Measurements from ENCODE around the gene SIGLEC7.
"Not testable (repeated sequence)": the region's sequence is repeated elsewhere in the genome, so short reads cannot be mapped to it uniquely, and the experiment has no call there.

Gene SIGLEC7

DNA sequence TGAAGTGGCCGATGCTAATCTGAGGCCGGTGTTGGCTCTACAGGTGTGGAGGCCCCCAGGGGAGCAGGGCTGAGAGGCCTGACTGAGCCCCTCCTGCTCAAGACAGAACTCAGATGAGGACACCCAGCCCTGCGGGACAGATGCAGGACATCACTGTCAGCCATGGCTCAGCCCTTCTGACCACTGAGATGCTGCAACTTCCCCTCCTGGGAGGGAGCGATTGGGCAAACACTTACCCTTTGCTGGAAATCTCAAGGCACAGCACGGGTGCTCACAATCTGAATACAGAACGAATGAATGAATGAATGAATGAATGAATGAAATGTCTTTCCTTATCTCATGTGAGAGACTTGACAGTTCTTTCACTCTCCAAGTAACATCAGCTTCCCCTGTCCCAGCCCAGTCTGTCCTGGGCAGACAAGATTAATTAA lies 3.5 kb upstream of the SIGLEC7 start:
- Mint-ChIP-seq H3K36me3 (ENCODE audit: low read depth) (no peaks in the 10 kb centered on the region), H3K27me3 (ENCODE audit: low read depth) (peaks cover 20% of the 10 kb centered on the region), H3K27ac (no peak overlapping the region), H3K9me3 (no peaks in the 10 kb centered on the region), H3K4me1 (ENCODE audit: low read depth) (peaks cover 6% of the 10 kb centered on the region), H3K4me3 (no peak overlapping the region)
- DNase-seq (ENCODE audit: low spot score): no peak

DNA sequence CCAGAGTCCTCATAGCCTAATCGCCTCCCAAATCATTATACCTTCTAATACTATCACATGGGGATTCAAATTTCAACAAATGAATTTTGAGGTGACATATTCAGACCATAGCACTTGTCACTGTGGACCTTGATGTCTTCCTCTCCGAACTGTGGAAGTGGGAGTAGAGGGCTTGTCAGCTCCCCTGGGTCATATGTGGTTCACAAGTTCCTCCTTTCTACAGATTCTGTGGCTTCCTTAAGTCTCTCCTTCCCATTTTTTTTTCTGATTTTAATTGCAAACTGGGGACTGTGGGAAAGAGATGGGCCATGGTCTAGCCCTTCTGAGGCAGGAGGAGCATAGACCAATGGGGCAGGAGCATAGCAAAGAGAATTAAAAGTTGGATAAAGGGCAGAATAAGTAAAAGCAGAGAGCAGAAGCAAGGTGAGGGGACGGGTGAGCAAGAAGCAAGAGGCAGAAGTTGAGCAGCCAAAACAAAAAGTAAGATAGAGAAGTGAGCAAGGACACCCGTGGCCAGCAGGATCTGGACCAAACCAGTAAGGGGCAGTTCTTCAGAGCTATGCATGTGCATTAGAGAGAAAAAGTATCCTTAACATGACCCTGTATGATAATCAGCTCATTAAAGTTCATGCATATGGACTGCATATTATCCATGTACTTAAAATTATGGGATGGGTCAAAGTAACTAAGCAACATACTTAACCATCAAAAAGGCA lies 2.6 kb upstream of the SIGLEC7 start:
- Mint-ChIP-seq H3K36me3 (ENCODE audit: low read depth) (no peaks in the 10 kb centered on the region), H3K27ac (no peak overlapping the region), H3K4me1 (ENCODE audit: low read depth) (peaks cover 6% of the 10 kb centered on the region), H3K4me3 (no peak overlapping the region), H3K9me3 (no peaks in the 10 kb centered on the region), H3K27me3 (ENCODE audit: low read depth) (peaks cover 20% of the 10 kb centered on the region)
- no peak for DNase-seq (ENCODE audit: low spot score)

DNA sequence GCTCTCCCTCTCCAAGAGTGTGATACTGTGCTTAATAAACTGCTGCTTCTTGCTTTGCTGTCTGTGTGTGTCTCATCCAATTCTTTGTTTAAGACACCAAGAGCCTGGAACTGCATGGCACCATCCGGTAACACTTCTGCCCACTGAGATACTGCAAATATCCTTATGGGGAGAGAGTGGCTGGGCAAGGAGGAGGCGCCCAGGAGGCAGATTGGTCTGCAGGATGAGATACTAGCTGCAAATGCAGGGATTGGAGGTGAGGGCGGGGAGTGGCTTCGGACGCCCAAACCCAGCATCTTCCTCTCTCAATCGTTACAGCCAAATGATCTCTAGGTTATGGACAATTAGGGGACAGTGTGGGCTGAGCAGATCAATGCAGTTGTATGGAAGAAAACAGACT lies 1.7 kb upstream of the SIGLEC7 start:
- peaks cover 6% of the 10 kb centered on the region for H3K4me1 Mint-ChIP-seq (ENCODE audit: low read depth)
- H3K4me3 Mint-ChIP-seq: no peak overlapping the region
- H3K27me3 Mint-ChIP-seq (ENCODE audit: low read depth): peaks cover 17% of the 10 kb centered on the region
- H3K9me3 Mint-ChIP-seq: no peaks in the 10 kb centered on the region
- no peaks in the 10 kb centered on the region for H3K36me3 Mint-ChIP-seq (ENCODE audit: low read depth)
- no peak for DNase-seq (ENCODE audit: low spot score)
- H3K27ac Mint-ChIP-seq: no peak overlapping the region

DNA sequence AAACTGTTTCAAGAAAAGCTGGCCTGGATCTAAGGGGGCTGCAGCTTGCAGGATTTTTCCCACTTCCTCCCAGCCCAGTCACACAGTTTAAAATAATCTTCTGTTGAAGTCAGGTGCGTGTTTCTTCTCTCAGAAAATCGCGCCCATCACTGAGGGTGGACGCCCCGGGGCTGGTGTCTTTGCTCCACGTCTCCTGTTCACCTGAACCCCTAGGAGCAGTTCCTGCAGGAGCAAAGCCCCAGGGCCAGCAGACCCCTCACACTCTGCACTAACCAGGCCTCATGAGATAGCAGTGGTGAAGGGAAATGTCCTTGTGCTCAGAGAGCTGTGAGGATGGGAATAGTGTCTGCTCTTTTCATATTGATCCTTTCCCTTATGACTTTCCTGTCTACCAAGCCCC lies 920 bp upstream of the SIGLEC7 start:
- no peak for DNase-seq (ENCODE audit: low spot score)
- H3K27me3 Mint-ChIP-seq (ENCODE audit: low read depth): peaks cover 17% of the 10 kb centered on the region
- H3K4me1 Mint-ChIP-seq (ENCODE audit: low read depth): peaks cover 6% of the 10 kb centered on the region
- no peaks in the 10 kb centered on the region for H3K9me3 Mint-ChIP-seq
- H3K36me3 Mint-ChIP-seq (ENCODE audit: low read depth): no peaks in the 10 kb centered on the region
- H3K27ac Mint-ChIP-seq: no peak overlapping the region
- no peak overlapping the region for H3K4me3 Mint-ChIP-seq

DNA sequence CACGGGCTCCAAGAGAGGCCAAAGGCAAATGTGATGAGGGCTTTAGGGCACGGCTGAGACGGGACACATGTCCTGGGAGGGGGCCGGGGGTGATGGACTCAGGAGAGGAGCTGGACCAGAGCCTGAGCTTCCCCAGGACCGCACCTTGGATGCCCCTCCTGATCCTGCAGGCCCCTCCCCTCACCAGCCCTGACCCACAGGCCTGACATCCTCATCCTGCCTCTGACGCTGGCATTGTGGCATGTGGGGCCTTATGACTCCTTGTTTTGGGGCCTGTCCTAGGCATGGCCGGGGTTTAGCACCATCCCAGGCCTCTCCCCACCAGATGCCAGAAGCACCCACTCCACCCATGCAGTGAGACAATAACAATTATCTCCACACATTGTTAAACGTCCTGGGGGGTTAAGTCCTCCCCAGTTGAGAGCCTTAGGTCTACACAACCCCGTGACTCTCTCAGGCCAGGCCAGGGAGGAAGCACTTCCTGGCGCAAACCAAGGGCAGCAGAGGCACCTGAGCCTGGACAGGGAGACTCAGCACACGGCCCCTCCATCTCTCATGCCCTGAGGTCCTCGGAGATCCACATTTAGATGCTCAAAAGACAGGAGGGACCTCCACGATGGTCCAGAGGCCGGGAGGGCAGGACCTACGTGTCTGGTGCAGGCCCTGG lies 841 bp downstream of the SIGLEC7 start:
- not testable (repeated sequence) for H3K4me1 Mint-ChIP-seq (ENCODE audit: low read depth); DNase-seq (ENCODE audit: low spot score); H3K27ac Mint-ChIP-seq; H3K9me3 Mint-ChIP-seq; H3K4me3 Mint-ChIP-seq; H3K36me3 Mint-ChIP-seq (ENCODE audit: low read depth)
- peaks cover 21% of the 10 kb centered on the region for H3K27me3 Mint-ChIP-seq (ENCODE audit: low read depth)

DNA sequence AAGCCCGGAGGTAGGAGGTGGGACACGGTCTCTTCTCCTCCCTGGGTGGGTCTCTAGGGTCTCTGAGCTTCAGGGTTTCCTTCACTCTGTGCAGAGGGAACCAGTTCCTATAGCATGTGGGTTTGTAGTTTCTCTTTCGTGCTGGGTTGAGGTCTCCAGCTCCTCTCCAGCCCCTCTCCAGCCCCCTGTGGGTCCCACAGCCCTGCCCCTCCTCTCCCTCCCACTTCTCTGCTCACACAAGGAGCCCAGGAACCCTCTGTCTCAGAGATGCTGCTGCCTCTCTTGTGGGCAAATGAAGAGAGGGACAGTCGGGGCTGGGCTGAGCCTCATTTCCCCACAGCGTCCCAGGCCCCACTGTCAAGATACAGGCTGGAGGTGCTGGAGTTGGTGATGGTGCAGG lies 1.4 kb downstream of the SIGLEC7 start:
- Mint-ChIP-seq H3K4me3 (no peak overlapping the region), H3K9me3 (no peaks in the 10 kb centered on the region), H3K27ac (no peak overlapping the region), H3K27me3 (ENCODE audit: low read depth) (peaks cover 23% of the 10 kb centered on the region), H3K36me3 (ENCODE audit: low read depth) (no peaks in the 10 kb centered on the region), H3K4me1 (ENCODE audit: low read depth) (peaks cover 2% of the 10 kb centered on the region)
- no peak for DNase-seq (ENCODE audit: low spot score)

DNA sequence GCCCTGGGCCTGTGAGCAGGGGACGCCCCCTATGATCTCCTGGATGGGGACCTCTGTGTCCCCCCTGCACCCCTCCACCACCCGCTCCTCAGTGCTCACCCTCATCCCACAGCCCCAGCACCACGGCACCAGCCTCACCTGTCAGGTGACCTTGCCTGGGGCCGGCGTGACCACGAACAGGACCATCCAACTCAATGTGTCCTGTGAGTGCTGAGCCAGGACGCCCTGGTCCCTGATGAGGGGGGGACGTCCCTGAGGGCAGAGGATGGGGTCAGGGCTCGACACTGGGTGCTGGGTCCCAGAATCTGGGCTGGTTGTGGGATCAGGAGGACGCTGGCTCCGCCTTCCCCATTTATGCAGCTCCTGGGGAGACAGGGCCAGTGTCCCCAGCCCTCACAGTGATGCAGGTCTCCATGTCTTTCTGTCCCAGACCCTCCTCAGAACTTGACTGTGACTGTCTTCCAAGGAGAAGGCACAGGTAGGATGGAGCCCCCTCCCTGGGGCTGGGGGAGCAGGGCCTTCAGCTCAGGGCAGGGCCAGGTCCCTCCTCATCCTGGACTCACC lies 2.5 kb downstream of the SIGLEC7 start:
- DNase-seq (ENCODE audit: low spot score): no peak
- H3K4me3 Mint-ChIP-seq: no peak overlapping the region
- no peaks in the 10 kb centered on the region for H3K9me3 Mint-ChIP-seq
- H3K27me3 Mint-ChIP-seq (ENCODE audit: low read depth): peaks cover 25% of the 10 kb centered on the region
- peaks cover under 1% of the 10 kb centered on the region for H3K4me1 Mint-ChIP-seq (ENCODE audit: low read depth)
- H3K36me3 Mint-ChIP-seq (ENCODE audit: low read depth): no peaks in the 10 kb centered on the region
- H3K27ac Mint-ChIP-seq: no peak overlapping the region

DNA sequence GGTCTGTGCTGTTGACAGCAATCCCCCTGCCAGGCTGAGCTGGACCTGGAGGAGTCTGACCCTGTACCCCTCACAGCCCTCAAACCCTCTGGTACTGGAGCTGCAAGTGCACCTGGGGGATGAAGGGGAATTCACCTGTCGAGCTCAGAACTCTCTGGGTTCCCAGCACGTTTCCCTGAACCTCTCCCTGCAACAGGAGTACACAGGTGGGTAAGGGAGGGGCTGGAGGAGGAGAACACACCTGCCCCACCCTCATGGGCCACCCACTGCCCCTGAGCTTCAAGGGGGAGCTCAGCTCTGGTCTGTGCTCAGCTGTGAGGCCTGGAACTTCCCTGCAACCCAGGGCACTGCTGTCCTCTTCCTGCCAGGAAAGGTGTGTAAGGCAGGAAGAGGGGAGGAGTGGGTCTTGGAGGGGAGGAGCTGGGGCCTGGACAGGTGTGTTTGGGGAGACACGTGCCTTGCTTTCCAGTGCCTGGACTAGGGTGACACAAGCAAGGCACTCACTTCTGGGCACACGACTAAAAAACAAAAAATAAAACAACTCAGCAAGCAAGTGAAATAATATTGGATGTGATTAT lies 3.9 kb downstream of the SIGLEC7 start:
- Mint-ChIP-seq H3K9me3 (no peaks in the 10 kb centered on the region), H3K27me3 (ENCODE audit: low read depth) (peaks cover 32% of the 10 kb centered on the region), H3K4me1 (ENCODE audit: low read depth) (no peaks in the 10 kb centered on the region), H3K4me3 (no peak overlapping the region), H3K27ac (no peak overlapping the region), H3K36me3 (ENCODE audit: low read depth) (no peaks in the 10 kb centered on the region)
- DNase-seq (ENCODE audit: low spot score): no peak

DNA sequence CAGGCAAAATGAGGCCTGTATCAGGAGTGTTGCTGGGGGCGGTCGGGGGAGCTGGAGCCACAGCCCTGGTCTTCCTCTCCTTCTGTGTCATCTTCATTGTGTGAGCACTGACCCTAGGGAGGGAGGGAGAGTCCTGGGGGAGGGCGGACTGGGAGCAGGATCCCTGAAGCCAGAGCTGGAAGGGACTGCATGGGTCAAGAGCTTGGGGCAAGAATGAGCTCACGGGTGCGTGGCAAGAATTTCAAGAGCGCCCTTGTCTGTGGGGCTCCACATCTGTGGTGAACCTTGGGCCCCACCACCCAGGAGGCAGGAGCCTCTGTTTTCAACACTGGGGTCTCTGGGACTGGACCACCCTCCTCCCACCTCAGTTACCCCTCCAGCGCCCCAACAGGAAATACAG lies 4.7 kb downstream of the SIGLEC7 start:
- Mint-ChIP-seq H3K36me3 (ENCODE audit: low read depth) (no peaks in the 10 kb centered on the region), H3K4me1 (ENCODE audit: low read depth) (no peaks in the 10 kb centered on the region), H3K27me3 (ENCODE audit: low read depth) (peaks cover 32% of the 10 kb centered on the region), H3K27ac (no peak overlapping the region), H3K9me3 (no peaks in the 10 kb centered on the region), H3K4me3 (no peak overlapping the region)
- no peak for DNase-seq (ENCODE audit: low spot score)

DNA sequence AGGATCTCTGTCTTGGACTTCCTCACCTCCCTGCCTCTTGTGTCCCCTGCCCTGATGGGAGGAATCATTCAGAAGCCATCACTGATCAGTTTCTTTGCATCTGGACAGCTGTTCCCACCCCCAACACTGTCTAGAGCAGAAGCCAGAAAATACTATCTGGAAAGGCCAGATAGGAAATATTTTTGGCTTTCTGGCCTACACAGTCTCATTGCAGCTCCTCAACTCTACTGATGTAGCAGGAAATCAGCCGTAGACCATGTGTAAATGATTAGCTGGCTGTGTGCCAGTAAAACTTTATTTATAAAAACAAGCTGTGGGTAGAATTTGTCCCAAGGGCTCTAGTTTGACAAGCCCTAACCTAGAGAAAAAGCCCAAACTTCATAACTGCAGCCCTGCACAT lies 5.6 kb downstream of the SIGLEC7 start:
- no peak for DNase-seq (ENCODE audit: low spot score)
- peaks cover 39% of the 10 kb centered on the region for H3K27me3 Mint-ChIP-seq (ENCODE audit: low read depth)
- no peaks in the 10 kb centered on the region for H3K9me3 Mint-ChIP-seq
- H3K4me1 Mint-ChIP-seq (ENCODE audit: low read depth): no peaks in the 10 kb centered on the region
- H3K27ac Mint-ChIP-seq: no peak overlapping the region
- H3K36me3 Mint-ChIP-seq (ENCODE audit: low read depth): no peaks in the 10 kb centered on the region
- no peak overlapping the region for H3K4me3 Mint-ChIP-seq

DNA sequence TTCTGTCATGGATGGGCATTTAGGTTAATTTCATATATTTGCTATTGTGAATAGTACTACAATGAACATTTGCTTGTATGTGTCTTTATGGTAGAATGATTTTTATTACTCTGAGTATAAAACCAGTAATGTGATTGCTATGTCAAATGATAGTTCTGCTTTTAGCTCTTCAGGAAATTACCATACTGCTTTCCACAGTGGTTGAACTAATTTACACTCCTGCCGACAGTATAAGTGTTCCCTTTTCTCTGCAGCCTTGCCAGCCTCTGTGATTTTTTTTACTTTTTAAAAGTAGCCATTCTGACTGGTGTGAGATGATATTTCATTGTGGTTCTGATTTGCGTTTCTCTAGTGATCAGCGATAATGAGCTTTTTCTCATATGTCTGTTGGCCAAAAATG lies 6.5 kb downstream of the SIGLEC7 start:
- no peaks in the 10 kb centered on the region for H3K9me3 Mint-ChIP-seq
- no peak overlapping the region for H3K27ac Mint-ChIP-seq
- H3K4me3 Mint-ChIP-seq: no peak overlapping the region
- no peaks in the 10 kb centered on the region for H3K36me3 Mint-ChIP-seq (ENCODE audit: low read depth)
- H3K27me3 Mint-ChIP-seq (ENCODE audit: low read depth): peaks cover 44% of the 10 kb centered on the region
- H3K4me1 Mint-ChIP-seq (ENCODE audit: low read depth): no peaks in the 10 kb centered on the region
- DNase-seq (ENCODE audit: low spot score): no peak

DNA sequence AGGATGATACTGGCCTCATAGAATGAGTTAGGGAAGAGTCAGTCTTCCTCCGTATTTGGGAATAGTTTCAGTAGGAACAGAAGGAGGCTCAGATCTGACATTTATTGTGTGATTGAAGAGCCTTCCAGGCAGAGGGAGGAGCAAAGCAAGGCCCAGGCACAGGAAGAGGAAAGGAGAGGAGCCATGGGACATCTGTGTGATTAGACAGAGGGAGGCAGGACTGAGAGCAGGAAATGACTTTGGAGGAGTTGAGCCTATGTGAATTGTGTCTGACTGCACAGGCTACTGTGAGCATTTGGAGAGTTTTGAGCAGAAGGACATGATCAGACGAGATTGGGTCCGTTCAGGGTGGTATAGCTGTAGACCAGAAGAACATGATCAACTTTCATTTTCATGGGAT lies 8.5 kb downstream of the SIGLEC7 start:
- H3K27me3 Mint-ChIP-seq (ENCODE audit: low read depth): peaks cover 47% of the 10 kb centered on the region
- no peaks in the 10 kb centered on the region for H3K36me3 Mint-ChIP-seq (ENCODE audit: low read depth)
- no peak overlapping the region for H3K4me3 Mint-ChIP-seq
- no peaks in the 10 kb centered on the region for H3K4me1 Mint-ChIP-seq (ENCODE audit: low read depth)
- H3K9me3 Mint-ChIP-seq: no peaks in the 10 kb centered on the region
- H3K27ac Mint-ChIP-seq: no peak overlapping the region
- DNase-seq (ENCODE audit: low spot score): no peak

DNA sequence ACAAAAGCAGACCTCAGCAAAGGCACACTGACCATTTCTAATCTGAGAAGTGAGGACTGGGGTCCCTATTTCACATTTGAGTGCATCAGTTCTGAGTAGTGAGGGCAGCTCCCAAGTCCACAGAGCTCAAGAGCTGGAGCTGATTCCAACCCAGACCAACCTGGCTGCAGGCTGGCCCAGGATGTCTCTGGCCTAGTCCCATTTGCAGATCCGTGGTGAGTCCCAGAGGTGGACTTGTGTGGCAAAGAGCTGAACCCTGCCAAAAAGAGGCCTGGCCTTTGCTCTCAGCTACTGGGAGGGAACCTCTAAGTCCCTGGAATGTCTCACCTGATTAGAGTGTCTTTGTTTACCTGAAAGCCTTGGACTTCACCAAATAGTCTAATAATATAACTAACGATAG lies 14.6 kb downstream of the SIGLEC7 start:
- H3K27me3 Mint-ChIP-seq (ENCODE audit: low read depth): peaks cover 19% of the 10 kb centered on the region
- DNase-seq (ENCODE audit: low spot score): no peak
- peaks cover 14% of the 10 kb centered on the region for H3K4me1 Mint-ChIP-seq (ENCODE audit: low read depth)
- H3K9me3 Mint-ChIP-seq: no peaks in the 10 kb centered on the region
- no peak overlapping the region for H3K4me3 Mint-ChIP-seq
- no peak overlapping the region for H3K27ac Mint-ChIP-seq
- H3K36me3 Mint-ChIP-seq (ENCODE audit: low read depth): no peaks in the 10 kb centered on the region

DNA sequence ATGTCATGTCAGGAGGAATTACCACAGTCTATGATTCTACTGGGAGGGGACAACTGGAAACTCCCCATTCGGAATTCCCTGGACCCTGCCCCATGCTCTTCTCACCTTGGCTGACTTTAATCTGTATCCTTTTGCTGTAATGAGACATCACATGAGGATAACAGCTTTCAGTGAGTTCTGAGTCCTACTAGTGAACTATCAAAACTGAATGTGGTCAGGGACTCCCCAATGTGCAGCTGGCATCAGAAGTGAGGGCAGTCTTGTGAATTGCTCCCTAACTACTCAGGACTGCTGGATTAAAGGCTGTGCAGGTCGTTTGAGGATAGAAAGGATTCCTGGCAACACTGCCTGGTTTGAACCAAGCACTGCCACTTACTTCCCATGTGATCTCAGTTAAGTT lies 15.2 kb downstream of the SIGLEC7 start:
- DNase-seq (ENCODE audit: low spot score): no peak
- Mint-ChIP-seq H3K4me1 (ENCODE audit: low read depth) (peaks cover 16% of the 10 kb centered on the region), H3K36me3 (ENCODE audit: low read depth) (no peaks in the 10 kb centered on the region), H3K27me3 (ENCODE audit: low read depth) (peaks cover 17% of the 10 kb centered on the region), H3K9me3 (no peaks in the 10 kb centered on the region), H3K27ac (no peak overlapping the region), H3K4me3 (no peak overlapping the region)
